ENCODE data around the gene AGBL1. TPM values are rescaled to one million over a fixed set of nuclear protein-coding genes. Genes with fewer than 3 reads are reported as not detected.

Gene AGBL1
- total RNA-seq, 1 experiment from 2014 or later, result not detected

DNA sequence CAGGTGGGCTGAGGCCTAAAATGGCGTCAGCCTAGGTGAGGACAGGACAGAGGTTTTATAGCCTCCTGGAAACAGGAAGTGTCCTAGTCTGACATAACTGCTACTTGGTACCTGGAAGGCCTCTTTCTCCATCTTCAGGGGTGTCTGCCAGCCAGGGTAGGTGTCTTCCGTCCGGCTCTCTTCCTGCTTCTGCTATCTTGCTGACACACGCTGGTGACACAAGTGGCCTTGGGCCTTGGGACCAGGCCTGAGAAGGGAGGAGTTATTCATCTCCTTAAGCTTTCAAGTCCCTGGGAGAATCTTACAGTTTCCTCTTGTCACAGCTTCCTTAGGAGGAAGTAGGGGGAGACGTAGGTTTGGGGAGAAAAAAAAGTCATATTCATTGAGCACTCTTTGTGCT, 551.3 kb downstream of the AGBL1 start:
- TF ChIP-seq, protein P1, sequence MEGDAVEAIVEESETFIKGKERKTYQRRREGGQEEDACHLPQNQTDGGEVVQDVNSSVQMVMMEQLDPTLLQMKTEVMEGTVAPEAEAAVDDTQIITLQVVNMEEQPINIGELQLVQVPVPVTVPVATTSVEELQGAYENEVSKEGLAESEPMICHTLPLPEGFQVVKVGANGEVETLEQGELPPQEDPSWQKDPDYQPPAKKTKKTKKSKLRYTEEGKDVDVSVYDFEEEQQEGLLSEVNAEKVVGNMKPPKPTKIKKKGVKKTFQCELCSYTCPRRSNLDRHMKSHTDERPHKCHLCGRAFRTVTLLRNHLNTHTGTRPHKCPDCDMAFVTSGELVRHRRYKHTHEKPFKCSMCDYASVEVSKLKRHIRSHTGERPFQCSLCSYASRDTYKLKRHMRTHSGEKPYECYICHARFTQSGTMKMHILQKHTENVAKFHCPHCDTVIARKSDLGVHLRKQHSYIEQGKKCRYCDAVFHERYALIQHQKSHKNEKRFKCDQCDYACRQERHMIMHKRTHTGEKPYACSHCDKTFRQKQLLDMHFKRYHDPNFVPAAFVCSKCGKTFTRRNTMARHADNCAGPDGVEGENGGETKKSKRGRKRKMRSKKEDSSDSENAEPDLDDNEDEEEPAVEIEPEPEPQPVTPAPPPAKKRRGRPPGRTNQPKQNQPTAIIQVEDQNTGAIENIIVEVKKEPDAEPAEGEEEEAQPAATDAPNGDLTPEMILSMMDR (conservative IDR thresholded peaks at IDR 0.05; ENCODE audit: low read depth, low read length), result no peak
- TF ChIP-seq EZH2 (IDR thresholded peaks at IDR 0.05; ENCODE audit: borderline replicate concordance, low read depth, low read length, poor library complexity, severe bottlenecking), result no peak
- Histone ChIP-seq H3K9me3 (ENCODE audit: low read depth, low read length, poor library complexity, severe bottlenecking) (no peaks in the 10 kb centered on the region), H3K4me3 (ENCODE audit: low read depth, low read length, poor library complexity, severe bottlenecking) (no peak overlapping the region), H3K4me1 (ENCODE audit: insufficient read depth, low read length, poor library complexity, severe bottlenecking) (no peaks in the 10 kb centered on the region), H3K27me3 (replicated peaks; ENCODE audit: insufficient read depth, low read depth, low read length, poor library complexity) (no peaks in the 10 kb centered on the region), H3K36me3 (ENCODE audit: insufficient read depth, low read length, poor library complexity, severe bottlenecking) (no peaks in the 10 kb centered on the region), H3K27ac (ENCODE audit: low read depth, low read length, poor library complexity, severe bottlenecking) (no peak overlapping the region)
- DNase-seq (ENCODE audit: low spot score), result no peak
- ChIA-PET POLR2A (ENCODE audit: low non-redundant PET) (no interaction called here), CTCF (no interaction called here)
- no TSS peak for BruUV-seq (replicated peaks)
- intact Hi-C loops (cut with micrococcal nuclease; ENCODE audit: unreplicated experiment), result no loop called here

DNA sequence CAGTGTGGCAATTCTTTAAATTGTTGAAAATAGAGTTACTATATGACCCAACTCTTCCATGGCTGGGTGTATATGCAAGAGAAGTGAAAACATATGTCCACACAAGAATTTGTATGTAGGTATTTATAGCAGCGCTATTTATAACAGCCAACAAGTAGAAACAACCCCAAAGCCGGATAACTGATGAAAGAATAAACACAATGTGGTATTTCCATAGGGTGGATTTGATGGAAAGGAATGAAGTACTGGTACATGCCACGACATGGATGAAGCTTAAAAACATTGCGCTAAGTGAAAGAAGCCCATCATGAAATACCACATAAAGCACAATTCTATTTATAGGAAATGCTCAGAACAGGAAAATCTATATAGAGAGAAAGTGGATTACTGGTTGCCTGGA, 554.5 kb downstream of the AGBL1 start:
- BruUV-seq (replicated peaks), result no TSS peak
- DNase-seq (ENCODE audit: low spot score), result no peak
- H3K9me3 ChIP-seq (ENCODE audit: low read depth, low read length, poor library complexity, severe bottlenecking), result no peaks in the 10 kb centered on the region
- H3K27me3 ChIP-seq (replicated peaks; ENCODE audit: insufficient read depth, low read depth, low read length, poor library complexity), result no peaks in the 10 kb centered on the region
- intact Hi-C loops (cut with micrococcal nuclease; ENCODE audit: unreplicated experiment), result no loop called here
- no peak overlapping the region for H3K4me3 ChIP-seq (ENCODE audit: low read depth, low read length, poor library complexity, severe bottlenecking)
- POLR2A ChIA-PET (ENCODE audit: low non-redundant PET), result no interaction called here
- CTCF ChIA-PET, result no interaction called here
- no peaks in the 10 kb centered on the region for H3K4me1 ChIP-seq (ENCODE audit: insufficient read depth, low read length, poor library complexity, severe bottlenecking)
- no peaks in the 10 kb centered on the region for H3K36me3 ChIP-seq (ENCODE audit: insufficient read depth, low read length, poor library complexity, severe bottlenecking)
- TF ChIP-seq, protein P1 (conservative IDR thresholded peaks at IDR 0.05; ENCODE audit: low read depth, low read length), result no peak
- TF ChIP-seq EZH2 (IDR thresholded peaks at IDR 0.05; ENCODE audit: borderline replicate concordance, low read depth, low read length, poor library complexity, severe bottlenecking), result no peak
- no peak overlapping the region for H3K27ac ChIP-seq (ENCODE audit: low read depth, low read length, poor library complexity, severe bottlenecking)

DNA sequence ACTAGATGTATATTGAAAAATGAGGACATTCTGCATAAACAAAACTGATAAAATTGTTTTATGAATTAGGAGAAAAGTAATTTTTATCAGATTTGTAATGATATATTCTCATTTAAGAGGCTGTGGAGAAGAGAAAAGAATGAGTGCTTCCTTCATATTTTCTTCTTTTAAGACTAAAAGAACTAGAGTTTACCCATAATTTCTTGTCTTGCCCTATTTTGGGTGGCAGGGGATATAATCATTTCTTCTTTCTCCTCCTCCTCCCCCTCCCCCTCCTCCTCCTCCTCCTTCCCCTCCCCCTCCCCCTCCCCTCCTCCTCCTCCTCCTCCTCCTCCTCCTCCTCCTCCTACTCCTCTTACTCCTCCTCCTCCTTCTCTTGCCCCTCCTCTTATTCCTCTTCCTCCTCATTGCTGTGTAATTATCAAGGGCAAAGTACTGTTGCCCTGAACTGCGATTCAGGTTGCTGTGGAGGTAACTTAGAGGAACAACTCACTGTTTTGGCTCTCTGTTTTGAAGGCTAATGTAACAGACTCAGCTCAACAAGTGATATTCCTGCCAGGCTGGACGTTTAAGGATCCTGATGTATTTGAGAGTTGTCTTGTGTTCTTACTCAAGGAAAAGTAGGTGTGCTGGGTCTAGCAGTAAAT, 555.4 kb downstream of the AGBL1 start:
- no peak overlapping the region for H3K4me3 ChIP-seq (ENCODE audit: low read depth, low read length, poor library complexity, severe bottlenecking)
- BruUV-seq (replicated peaks), result no TSS peak
- TF ChIP-seq, protein P1 (conservative IDR thresholded peaks at IDR 0.05; ENCODE audit: low read depth, low read length), result no peak
- no peak for TF ChIP-seq EZH2 (IDR thresholded peaks at IDR 0.05; ENCODE audit: borderline replicate concordance, low read depth, low read length, poor library complexity, severe bottlenecking)
- no peaks in the 10 kb centered on the region for H3K9me3 ChIP-seq (ENCODE audit: low read depth, low read length, poor library complexity, severe bottlenecking)
- no peak for DNase-seq (ENCODE audit: low spot score)
- H3K36me3 ChIP-seq (ENCODE audit: insufficient read depth, low read length, poor library complexity, severe bottlenecking), result no peaks in the 10 kb centered on the region
- ChIA-PET CTCF (no interaction called here), POLR2A (ENCODE audit: low non-redundant PET) (no interaction called here)
- no peaks in the 10 kb centered on the region for H3K27me3 ChIP-seq (replicated peaks; ENCODE audit: insufficient read depth, low read depth, low read length, poor library complexity)
- H3K4me1 ChIP-seq (ENCODE audit: insufficient read depth, low read length, poor library complexity, severe bottlenecking), result no peaks in the 10 kb centered on the region
- H3K27ac ChIP-seq (ENCODE audit: low read depth, low read length, poor library complexity, severe bottlenecking), result no peak overlapping the region
- intact Hi-C loops (cut with micrococcal nuclease; ENCODE audit: unreplicated experiment), result no loop called here
